ENCODE results near the gene FAAP20.

GRCh38 chr1:2192031-2192995 is 2.3 kb downstream of the FAAP20 start:
- TF ChIP-seq CTCF (IDR thresholded peaks at IDR 0.05; ENCODE audit: insufficient read depth, low read depth, low read length) (no peak), EZH2 (IDR thresholded peaks at IDR 0.05; ENCODE audit: insufficient read depth, low read length) (no peak)
